HG03108 (cell line): ENCODE results near the gene TSPAN1.
"Not testable (repeated sequence)": the region's sequence is repeated elsewhere in the genome, so short reads cannot be mapped to it uniquely, and the experiment has no call there.

ENCODE experiments used
- ATAC-seq: cut with Tn5 transposase; IDR thresholded peaks from one replicate; pipeline ENCODE4 v1.9.1; 2021; ENCODE audit warnings: moderate library complexity; ENCODE audit not compliant: unreplicated experiment

Gene TSPAN1

GRCh38 chr1:46211051-46211450 is 36.2 kb downstream of the TSPAN1 start:
- no peak for ATAC-seq

DNA sequence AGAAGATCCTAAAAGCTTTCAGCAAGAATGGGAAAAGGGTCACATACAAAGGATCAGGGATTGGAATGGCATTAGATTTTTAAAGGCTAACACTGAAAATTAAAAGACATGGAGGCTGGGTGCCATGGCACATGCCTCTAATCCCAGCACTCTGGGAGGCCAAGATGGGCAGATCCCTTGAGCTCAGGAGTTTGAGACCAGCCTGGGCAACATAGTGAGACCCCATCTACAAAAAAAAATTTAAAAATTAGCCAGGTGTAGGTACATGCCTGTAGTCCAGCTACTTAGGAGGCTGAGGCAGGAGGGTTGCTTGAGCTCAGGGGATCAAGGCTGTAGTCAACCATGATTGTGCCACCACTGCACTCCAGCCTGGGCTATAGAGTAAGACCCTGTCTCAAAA is 40.6 kb downstream of the TSPAN1 start:
- no peak for ATAC-seq

GRCh38 chr1:46218443-46218842 is 43.6 kb downstream of the TSPAN1 start:
- ATAC-seq = no peak

DNA sequence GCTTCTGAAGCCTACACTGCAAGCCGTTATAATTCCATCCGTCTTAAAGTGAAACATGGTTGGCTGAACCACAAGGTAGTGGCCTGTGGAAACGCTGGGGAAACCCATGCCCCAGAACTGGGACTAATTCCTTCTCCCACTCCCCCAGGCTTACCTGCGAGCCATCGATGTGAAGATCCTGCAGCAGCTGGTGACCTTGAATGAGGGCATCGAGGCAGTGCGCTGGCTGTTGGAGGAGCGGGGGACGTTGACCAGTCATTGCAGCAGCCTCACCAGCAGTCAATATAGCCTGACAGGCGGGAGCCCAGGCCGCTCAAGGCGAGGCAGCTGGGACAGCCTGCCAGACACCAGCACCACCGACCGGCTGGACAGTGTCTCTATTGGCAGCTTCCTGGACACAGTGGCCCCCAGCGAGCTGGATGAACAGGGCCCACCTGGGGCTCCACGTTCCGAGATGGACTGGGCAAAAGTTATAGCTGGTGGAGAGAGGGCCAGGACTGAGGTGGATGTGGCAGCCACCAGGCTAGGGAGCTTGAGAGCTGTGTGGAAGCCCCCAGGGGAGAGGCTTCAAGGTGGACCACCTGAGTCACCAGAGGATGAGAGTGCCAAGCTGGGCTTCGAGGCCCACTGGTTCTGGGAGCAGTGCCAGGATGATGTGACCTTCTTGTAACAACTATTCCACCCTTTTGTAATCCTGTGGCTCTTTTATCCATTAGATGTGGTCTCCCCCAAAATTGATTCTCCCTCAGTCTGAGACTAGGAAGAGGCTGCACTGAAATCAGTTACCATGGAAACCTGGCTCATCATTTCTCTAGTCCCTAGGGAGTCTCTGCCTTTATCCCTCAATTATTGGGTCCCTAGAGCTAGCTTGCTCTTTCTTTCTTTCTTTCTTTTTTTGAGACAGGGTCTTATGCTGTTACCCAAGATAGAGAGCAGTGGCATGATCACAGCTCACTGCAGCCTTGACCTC is 44.9 kb downstream of the TSPAN1 start:
- ATAC-seq = no peak

GRCh38 chr1:46220808-46221207 is 45.9 kb downstream of the TSPAN1 start:
- no peak for ATAC-seq

- no peak for ATAC-seq
Observed at GRCh38 chr1:46221749-46222148, 46.9 kb downstream of the TSPAN1 start.

DNA sequence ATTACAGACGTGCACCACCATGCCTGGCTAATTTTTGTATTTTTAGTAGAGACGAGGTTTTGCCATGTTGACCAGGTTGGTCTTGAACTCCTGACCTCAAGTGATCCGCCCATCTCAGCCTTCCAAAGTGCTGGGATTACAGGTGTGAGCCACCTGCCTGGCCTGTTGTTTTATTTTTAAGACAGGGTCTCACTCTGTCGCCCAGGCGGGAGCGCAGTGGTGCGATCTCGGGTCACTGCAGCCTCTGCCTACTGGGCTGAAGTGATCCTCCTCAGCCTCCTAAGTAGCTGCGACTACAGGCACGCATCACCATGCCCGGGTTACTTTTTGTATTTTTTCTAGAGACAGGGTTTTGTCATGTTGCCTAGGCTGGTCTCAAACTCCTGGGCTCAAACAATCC is 48.2 kb downstream of the TSPAN1 start:
- not testable (repeated sequence) for ATAC-seq

- ATAC-seq = no peak
Observed at GRCh38 chr1:46223472-46223943, 48.6 kb downstream of the TSPAN1 start.

DNA sequence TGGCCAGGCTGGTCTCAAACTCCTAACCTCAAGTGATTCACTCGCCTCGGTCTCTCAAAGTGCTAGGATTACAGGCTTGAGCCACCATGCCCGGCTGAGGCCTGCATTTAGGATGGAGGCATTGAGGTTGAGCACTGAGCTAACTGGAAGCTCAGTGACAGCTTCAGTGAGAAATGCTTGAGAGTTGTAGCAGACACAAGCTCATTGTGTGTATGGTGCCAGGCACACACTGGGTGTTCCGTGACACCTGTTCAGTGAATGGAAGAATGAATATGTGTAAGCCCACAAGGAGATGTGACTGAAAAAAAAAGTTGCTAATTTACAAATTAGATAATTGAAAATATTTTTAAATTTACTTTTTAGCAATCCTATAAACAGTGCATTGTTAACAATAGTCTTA is 50.1 kb downstream of the TSPAN1 start:
- no peak for ATAC-seq

DNA sequence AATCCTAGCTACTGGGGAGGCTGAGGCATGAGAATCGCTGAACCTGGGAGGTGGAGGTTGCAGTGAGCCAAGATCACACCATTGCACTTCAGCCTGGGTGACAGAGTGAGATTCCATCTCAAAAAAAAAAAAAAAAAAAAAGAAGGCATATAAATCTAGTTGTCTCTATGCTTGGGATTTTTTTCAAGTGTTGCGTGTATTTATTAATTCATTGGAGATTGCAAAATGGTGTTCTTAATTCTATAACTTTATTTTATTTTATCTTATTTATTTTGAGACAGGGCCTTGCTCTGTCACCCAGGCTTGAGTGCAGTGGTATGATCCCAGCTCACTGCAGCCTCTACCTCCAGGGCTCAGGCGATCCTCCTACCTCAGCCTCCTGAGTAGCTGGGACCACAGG is 56.3 kb downstream of the TSPAN1 start:
- not testable (repeated sequence) for ATAC-seq
